K562 (cell line): ENCODE measurements around the gene RHOV. TPM values are rescaled to one million over a fixed set of nuclear protein-coding genes. Genes with fewer than 3 reads are reported as not detected.

ENCODE experiments used
- ADNP ChIP-seq: fragments of 200-800 bp; sonication (Bioruptor generic); IDR thresholded peaks from 2 replicates; pipeline ENCODE4 v1.6.1; 2016; ENCODE audit warnings: missing genetic modification characterization, missing compliant biosample characterization
- HDAC2 ChIP-seq: fragments of 450-650 bp; IDR thresholded peaks from 2 replicates; pipeline ENCODE4 v1.6.1; 2016; ENCODE audit warnings: mild to moderate bottlenecking
- SMARCA5 ChIP-seq: fragments of 450-650 bp; IDR thresholded peaks from 2 replicates; pipeline ENCODE4 v1.6.1; 2016
- SRSF1 ChIP-seq: fragments of 200-400 bp; formaldehyde crosslinking; IDR thresholded peaks from 2 replicates; pipeline ENCODE4 v1.6.1; 2017; ENCODE audit warnings: mild to moderate bottlenecking, low read depth, low read length, moderate library complexity
- ZEB2 ChIP-seq: fragments of 450-650 bp; IDR thresholded peaks from 2 replicates; pipeline ENCODE4 v1.6.1; 2016
- ZNF124 ChIP-seq: sonication (generic); formaldehyde crosslinking; IDR thresholded peaks from 2 replicates; pipeline ENCODE4 v1.8.1; 2022; ENCODE audit warnings: missing genetic modification reagents
- ZNF318 ChIP-seq, 2 experiments: fragments of 450-650 bp; IDR thresholded peaks; 2 replicates each; pipeline ENCODE4 v1.6.1; 2016; ENCODE audit warnings: mild to moderate bottlenecking in 2 of 2, borderline replicate concordance in 1 of 2, low read depth in 1 of 2, moderate library complexity in 1 of 2
- polyA plus RNA-seq, 8 experiments: library from polyadenylated mRNA; depleted of rRNA in 4 of 8; stranded (reverse) in 5 of 8; unstranded in 3 of 8; fragments of >200 nt; fragmentation: Nextera tagmentation in 2 of 8; fragmentation: Illumina TruSeq in 1 of 8; extraction: Ambion mirVana in 2 of 8; extraction: Trizol in 1 of 8; gene quantifications; 2 replicates each; pipeline versions ENCODE4 v1.2.1 to v1.2.3, GENCODE V29; 2011 to 2014; ENCODE audit warnings: inconsistent platforms in 1 of 8, missing spikeins in 1 of 8
- total RNA-seq, 7 experiments: library from RNA; depleted of rRNA in 6 of 7; stranded (reverse); fragments of >200 nt in 6 of 7; fragmentation: Illumina TruSeq in 2 of 7; extraction: Trizol in 2 of 7; gene quantifications; 2 replicates each; pipeline versions ENCODE4 v1.2.1 to v1.2.3, GENCODE V29; 2011 to 2021; ENCODE audit warnings: low replicate concordance in 1 of 7

Gene RHOV
- total and polyA plus RNA-seq, 9 of the 15 experiments (the other 6 are each of a cell fraction or from before 2014, with no cell fraction given), result 0.08 to 2.0 (median 1.1) TPM

GRCh38 chr15:40831861-40832260 is 42.2 kb downstream of the RHOV start (continued):
- no peak for TF ChIP-seq SRSF1
- TF ChIP-seq ZEB2, result no peak
- no peak for TF ChIP-seq ZNF124 (CRISPR knock-in tag)
- peak; percentile 66; the same call in 1 of the 2 replicates for TF ChIP-seq HDAC2
- peak; percentile 87 for TF ChIP-seq SMARCA5
- TF ChIP-seq ZNF318 (IDR thresholded peaks at IDR 0.05; ENCODE audit: borderline replicate concordance in 1 of 2, low read depth in 1 of 2), result no peak
- peak; percentile 58; the same call in 1 of the 2 replicates for TF ChIP-seq ADNP (tag)
